HEK293T (cell line): ENCODE measurements around the gene KCNJ15.

Source experiments
- CTCF ChIA-PET: fragments of 350-600 bp; formaldehyde crosslinking; extraction: SDS; loops from one replicate; lab custom pipeline; 2021; ENCODE audit warnings: antibody characterized with exemption, inconsistent platforms; lab: Yijun Ruan, JAX
- POLR2A ChIA-PET: fragments of 350-600 bp; formaldehyde crosslinking; extraction: SDS; loops from one replicate; lab custom pipeline; 2020; ENCODE audit warnings: antibody characterized with exemption, inconsistent platforms; lab: Yijun Ruan, JAX
- DNase-seq: peaks from one replicate; pipeline ENCODE4 v3.0.0; 2012; ENCODE audit warnings: mixed read lengths; ENCODE audit errors: extremely low spot score
- ARNT ChIP-seq: fragments of 450-650 bp; IDR thresholded peaks from 2 replicates; pipeline ENCODE4 v1.6.1; 2017; ENCODE audit warnings: mild to moderate bottlenecking
- BHLHE40 ChIP-seq: fragments of 450-650 bp; IDR thresholded peaks from 2 replicates; pipeline ENCODE4 v1.6.1; 2016; ENCODE audit warnings: mild to moderate bottlenecking, moderate library complexity, borderline replicate concordance
- CTBP1 ChIP-seq: fragments of 450-650 bp; IDR thresholded peaks from 2 replicates; pipeline ENCODE4 v1.6.1; 2016; ENCODE audit warnings: borderline replicate concordance
- ELF4 ChIP-seq: fragments of 450-650 bp; IDR thresholded peaks from 2 replicates; pipeline ENCODE4 v1.6.1; 2017; ENCODE audit warnings: antibody characterized with exemption
- FOXA1 ChIP-seq: fragments of 450-650 bp; IDR thresholded peaks from 2 replicates; pipeline ENCODE4 v1.6.1; 2016; ENCODE audit warnings: mild to moderate bottlenecking
- FOXK2 ChIP-seq: fragments of 450-650 bp; IDR thresholded peaks from 2 replicates; pipeline ENCODE4 v1.6.1; 2016; ENCODE audit warnings: mild to moderate bottlenecking
- FOXM1 ChIP-seq: fragments of 450-650 bp; IDR thresholded peaks from 2 replicates; pipeline ENCODE4 v1.6.1; 2017; ENCODE audit warnings: mild to moderate bottlenecking, borderline replicate concordance
- HDGF ChIP-seq: fragments of 450-650 bp; IDR thresholded peaks from 2 replicates; pipeline ENCODE4 v1.6.1; 2017; ENCODE audit warnings: antibody characterized with exemption, borderline replicate concordance
- L3MBTL2 ChIP-seq: fragments of 450-650 bp; conservative IDR thresholded peaks from 2 replicates; pipeline ENCODE4 v1.6.1; 2016; ENCODE audit warnings: mild to moderate bottlenecking
- LEF1 ChIP-seq: fragments of 450-650 bp; IDR thresholded peaks from 2 replicates; pipeline ENCODE4 v1.6.1; 2017; ENCODE audit warnings: mild to moderate bottlenecking, borderline replicate concordance
- NFRKB ChIP-seq: fragments of 450-650 bp; IDR thresholded peaks from 2 replicates; pipeline ENCODE4 v1.6.1; 2016; ENCODE audit warnings: mild to moderate bottlenecking, moderate library complexity
- PKNOX1 ChIP-seq: fragments of 450-650 bp; IDR thresholded peaks from 2 replicates; pipeline ENCODE4 v1.6.1; 2016
- SP1 ChIP-seq: fragments of 450-650 bp; IDR thresholded peaks from 2 replicates; pipeline ENCODE4 v1.6.1; 2017
- SUZ12 ChIP-seq: fragments of 450-650 bp; IDR thresholded peaks from 2 replicates; pipeline ENCODE4 v1.6.1; 2016; ENCODE audit warnings: mild to moderate bottlenecking
- TARDBP ChIP-seq: fragments of 450-650 bp; IDR thresholded peaks from 2 replicates; pipeline ENCODE4 v1.6.1; 2016
- ZNF384 ChIP-seq: fragments of 450-650 bp; IDR thresholded peaks from 2 replicates; pipeline ENCODE4 v1.6.1; 2016

Gene KCNJ15

DNA sequence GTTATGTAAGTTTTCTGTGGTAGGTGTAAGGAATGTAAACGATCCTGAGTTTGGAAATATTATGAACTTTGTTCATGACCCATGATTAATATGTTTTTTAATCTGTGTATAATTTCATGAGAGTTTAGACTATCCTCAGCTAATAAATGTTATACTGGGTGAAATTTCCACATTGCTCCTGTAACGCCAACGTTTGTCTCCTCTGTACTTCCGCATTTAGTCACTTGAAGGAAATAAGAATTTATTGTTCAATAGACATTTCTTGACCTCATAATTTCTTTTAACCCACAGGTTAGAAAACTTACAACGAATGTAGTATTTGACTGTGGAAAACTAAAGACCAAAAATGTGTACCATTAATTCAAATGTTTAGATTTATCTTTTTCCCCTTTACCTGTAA is 876 bp downstream of the KCNJ15 start:
- TF ChIP-seq HDGF = no peak
- ChIA-PET POLR2A (no interaction called here), CTCF (no interaction called here)
- no peak for DNase-seq

DNA sequence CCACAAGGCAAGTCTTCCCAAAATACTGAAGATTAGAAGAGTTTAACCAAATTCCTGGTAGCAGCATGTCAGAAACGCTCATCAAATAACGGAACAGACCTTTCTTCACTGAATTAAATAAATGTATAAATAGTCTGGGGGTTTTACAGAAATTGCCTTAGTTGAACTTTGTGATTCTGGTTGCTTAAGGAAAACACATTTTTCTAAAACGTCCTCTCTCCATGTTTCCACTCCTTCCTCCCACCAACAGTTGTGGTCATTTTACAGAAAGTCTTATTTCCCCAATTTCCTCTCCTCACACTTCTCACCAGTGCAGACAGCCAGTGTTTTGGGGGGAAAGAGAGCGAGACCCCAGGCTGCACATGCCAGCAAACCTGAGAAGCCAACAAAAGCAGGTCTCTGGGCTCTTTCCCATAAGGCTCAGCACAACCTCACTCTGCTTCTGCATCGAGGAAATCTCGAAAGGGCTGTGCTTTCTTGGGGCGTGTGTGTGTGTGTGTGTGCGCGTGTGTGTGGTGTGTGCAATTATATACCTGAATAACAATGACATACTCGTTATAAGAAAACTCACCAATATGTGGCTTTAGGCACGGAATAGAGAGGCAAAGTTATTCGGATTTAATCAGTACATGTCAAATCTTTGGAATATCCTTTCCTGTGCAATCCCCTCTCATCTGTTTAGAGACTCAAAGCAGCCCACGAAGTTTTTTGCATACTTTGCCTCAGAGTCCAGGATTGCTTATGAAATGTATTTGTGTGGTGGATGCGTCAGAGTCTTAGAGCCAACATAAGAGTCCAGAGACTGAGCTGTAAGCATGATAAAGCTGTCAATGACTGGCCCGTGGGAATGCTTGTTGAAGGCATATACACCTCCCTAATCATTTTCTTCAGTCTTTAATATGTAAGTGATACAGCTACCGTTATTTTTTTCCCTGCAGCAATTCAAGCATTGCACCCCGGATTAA is 2.0 kb downstream of the KCNJ15 start:
- no peak for TF ChIP-seq SP1
- TF ChIP-seq LEF1 = no peak
- no peak for TF ChIP-seq SUZ12
- no peak for TF ChIP-seq CTBP1
- TF ChIP-seq ELF4 = no peak
- no peak for TF ChIP-seq TARDBP
- TF ChIP-seq NFRKB = no peak
- TF ChIP-seq ARNT = no peak

GRCh38 chr21:38259665-38260064 is 2.9 kb downstream of the KCNJ15 start:
- no peak for DNase-seq
- CTCF ChIA-PET = no interaction called here

More for the DNA sequence above, 2.0 kb downstream of the KCNJ15 start:
- no peak for DNase-seq
- POLR2A ChIA-PET = no interaction called here
- CTCF ChIA-PET = no interaction called here

GRCh38 chr21:38260426-38260825 is 3.6 kb downstream of the KCNJ15 start:
- TF ChIP-seq CTBP1 (no peak), NFRKB (no peak), ELF4 (no peak), TARDBP (no peak), FOXM1 (no peak), SP1 (no peak), FOXA1 (no peak), ZNF384 (no peak), ARNT (no peak), BHLHE40 (no peak), PKNOX1 (no peak), FOXK2 (no peak), LEF1 (no peak), SUZ12 (no peak), L3MBTL2 (no peak), HDGF (no peak)
- CTCF ChIA-PET = no interaction called here
- no peak for DNase-seq
- POLR2A ChIA-PET = no interaction called here

More at GRCh38 chr21:38259665-38260064, 2.9 kb downstream of the KCNJ15 start:
- TF ChIP-seq PKNOX1 = no peak
- TF ChIP-seq SUZ12 = no peak
- TF ChIP-seq HDGF = no peak
- TF ChIP-seq TARDBP = no peak
- TF ChIP-seq NFRKB = no peak
- no peak for TF ChIP-seq ZNF384
- TF ChIP-seq FOXK2 = no peak
- no peak for TF ChIP-seq FOXA1
- TF ChIP-seq CTBP1 = no peak
- TF ChIP-seq L3MBTL2 = no peak
- TF ChIP-seq SP1 = no peak
- no peak for TF ChIP-seq BHLHE40
- TF ChIP-seq ELF4 = no peak
- TF ChIP-seq FOXM1 = no peak
- TF ChIP-seq LEF1 = no peak
- TF ChIP-seq ARNT = no peak
- POLR2A ChIA-PET = no interaction called here

GRCh38 chr21:38261851-38262250 is 5.1 kb downstream of the KCNJ15 start:
- no peak for DNase-seq
- ChIA-PET CTCF (no interaction called here), POLR2A (no interaction called here)
- no peak for TF ChIP-seq HDGF
- TF ChIP-seq ELF4 = no peak
- TF ChIP-seq L3MBTL2 = no peak

DNA sequence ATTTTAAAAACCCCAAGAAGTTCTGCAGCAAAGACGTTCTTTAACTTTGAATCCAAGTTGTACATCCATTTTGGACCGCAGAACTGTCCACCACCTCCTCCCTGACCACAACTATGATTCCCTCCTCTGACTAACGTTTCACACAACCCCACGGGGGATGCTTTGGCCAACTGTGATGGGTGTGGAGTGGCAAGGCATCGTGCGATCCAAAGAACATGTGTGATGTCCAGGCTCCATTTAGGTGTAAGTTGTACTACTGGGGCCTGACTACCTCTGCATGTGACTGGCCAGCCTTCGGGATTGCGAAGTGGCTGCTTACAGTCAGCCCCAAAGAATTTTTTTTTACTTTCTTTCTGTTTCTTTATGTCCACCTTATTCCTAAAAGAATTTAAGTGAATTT is 6.7 kb downstream of the KCNJ15 start:
- ChIA-PET CTCF (no interaction called here), POLR2A (no interaction called here)
- no peak for DNase-seq
- no peak for TF ChIP-seq FOXK2
- no peak for TF ChIP-seq TARDBP
- TF ChIP-seq L3MBTL2 = no peak
- no peak for TF ChIP-seq FOXA1
- TF ChIP-seq SP1 = no peak
- TF ChIP-seq HDGF = no peak

DNA sequence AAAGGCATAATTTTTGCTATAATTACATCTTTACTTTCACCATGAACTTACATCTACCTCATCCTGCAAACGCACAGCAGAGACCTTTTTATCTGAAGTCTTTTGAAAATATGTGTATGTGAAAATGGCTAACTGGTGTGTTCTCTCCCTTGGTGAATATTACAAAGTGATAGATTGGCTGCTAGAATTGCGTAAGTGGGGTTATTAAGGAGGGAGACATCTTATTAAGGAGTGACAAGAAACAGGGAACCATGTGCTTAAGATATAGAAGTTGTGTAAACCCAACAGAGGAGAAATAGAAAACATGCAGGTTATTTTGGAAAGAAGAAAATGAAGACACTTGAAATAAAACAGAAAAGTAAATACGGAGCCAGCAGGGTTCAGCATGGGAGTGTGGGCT is 7.8 kb downstream of the KCNJ15 start:
- DNase-seq = no peak
- TF ChIP-seq CTBP1 (no peak), FOXA1 (no peak), LEF1 (no peak)
- POLR2A ChIA-PET = no interaction called here
- CTCF ChIA-PET = no interaction called here
